ENCODE measurements around the gene ZBTB3. TPM values are rescaled to one million over a fixed set of nuclear protein-coding genes. Genes with fewer than 3 reads are reported as not detected.
A peak's percentile ranks its signal among the peaks of the same experiment; 100 is the strongest.
"Not testable (repeated sequence)": the region's sequence is repeated elsewhere in the genome, so short reads cannot be mapped to it uniquely, and the experiment has no call there.

The ZBTB3 gene
- total and polyA plus RNA-seq, 9 donors = 3.4 to 8.0 (median 4.2) TPM

DNA sequence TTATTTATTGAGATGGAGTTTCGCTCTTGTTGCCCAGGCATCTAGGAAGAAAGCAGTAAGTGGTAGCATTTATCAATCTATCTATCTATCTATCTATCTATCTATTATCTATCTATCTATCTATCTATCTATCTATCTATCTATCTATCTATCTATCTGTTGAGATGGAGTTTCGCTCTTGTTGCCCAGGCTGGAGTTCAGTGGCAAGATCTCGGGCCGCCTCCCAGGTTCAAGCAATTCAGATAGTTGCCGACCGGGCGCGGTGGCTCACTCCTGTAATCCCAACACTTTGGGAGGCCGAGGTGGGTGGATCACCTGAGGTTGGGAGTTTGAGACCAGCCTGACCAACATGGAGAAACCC is 6.9 kb upstream of the ZBTB3 start:
- not testable (repeated sequence) for H3K27ac ChIP-seq (ENCODE audit: low read length); DNase-seq; H3K9me3 ChIP-seq (replicated peaks; ENCODE audit: control insufficient read depth, low read depth, low read length); H3K27me3 ChIP-seq (ENCODE audit: control insufficient read depth, insufficient read depth, low read length)
- Histone ChIP-seq H3K4me1 (ENCODE audit: control insufficient read depth, insufficient read depth, low read length) (peaks cover 15% of the 10 kb centered on the region), H3K36me3 (ENCODE audit: control insufficient read depth, insufficient read depth, low read length) (peaks cover 19% of the 10 kb centered on the region), H3K4me3 (ENCODE audit: low read length) (peak overlapping the region; percentile 93)
- no CpG with 5 or more reads among the region's 9 CpGs for WGBS (ENCODE audit: insufficient coverage)

DNA sequence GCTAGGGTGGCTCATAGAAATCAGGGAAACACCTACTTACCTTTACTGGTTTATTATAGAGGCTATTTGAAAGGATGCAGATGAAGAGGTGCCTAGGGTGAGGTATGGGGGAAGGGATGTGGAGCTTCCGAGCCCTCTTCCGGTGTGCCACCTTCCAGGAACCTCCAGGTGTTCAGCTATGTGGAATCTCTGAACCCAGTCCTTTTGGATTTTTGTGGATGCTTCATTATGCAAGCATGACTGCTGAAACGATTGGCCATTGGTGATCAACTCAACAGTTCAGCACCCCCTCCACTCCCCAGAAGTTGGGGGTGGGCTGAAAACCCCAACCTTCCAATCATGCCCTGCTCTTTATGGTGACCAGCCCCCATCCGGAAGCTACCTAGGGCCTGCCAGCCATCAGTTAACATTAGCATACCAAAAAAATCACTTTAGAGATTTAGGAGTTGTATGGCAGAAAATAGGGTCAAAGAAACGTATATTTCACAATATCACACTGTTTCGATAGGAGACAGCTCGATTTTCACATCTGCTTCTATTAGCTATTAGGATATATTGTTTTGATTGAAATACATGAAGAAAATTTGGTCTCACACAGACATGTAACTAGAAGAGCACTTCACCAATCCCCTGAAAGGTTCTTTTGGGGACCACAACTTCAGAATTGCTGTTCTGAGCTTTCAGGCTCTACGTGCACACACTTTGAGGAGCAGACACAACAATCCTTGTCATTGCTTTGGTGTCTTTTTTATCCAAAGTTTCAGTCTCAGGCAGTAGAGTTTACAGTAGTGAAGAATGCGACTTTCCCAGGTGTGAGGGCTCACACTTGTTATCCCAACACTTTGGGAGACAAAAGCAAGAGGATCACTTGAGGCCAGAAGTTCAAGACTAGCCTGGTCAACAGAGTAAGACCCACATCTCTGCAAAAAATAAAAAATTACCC is 4.2 kb upstream of the ZBTB3 start:
- Histone ChIP-seq H3K27me3 (ENCODE audit: control insufficient read depth, insufficient read depth, low read length) (no peaks in the 10 kb centered on the region), H3K36me3 (ENCODE audit: control insufficient read depth, insufficient read depth, low read length) (peaks cover 7% of the 10 kb centered on the region), H3K27ac (ENCODE audit: low read length) (no peak overlapping the region), H3K9me3 (replicated peaks; ENCODE audit: control insufficient read depth, low read depth, low read length) (no peaks in the 10 kb centered on the region), H3K4me3 (ENCODE audit: low read length) (no peak overlapping the region), H3K4me1 (ENCODE audit: control insufficient read depth, insufficient read depth, low read length) (peaks cover 24% of the 10 kb centered on the region)
- no peak for DNase-seq
- 28% methylated on average over 3 of the region's 9 CpGs for WGBS (ENCODE audit: insufficient coverage)

DNA sequence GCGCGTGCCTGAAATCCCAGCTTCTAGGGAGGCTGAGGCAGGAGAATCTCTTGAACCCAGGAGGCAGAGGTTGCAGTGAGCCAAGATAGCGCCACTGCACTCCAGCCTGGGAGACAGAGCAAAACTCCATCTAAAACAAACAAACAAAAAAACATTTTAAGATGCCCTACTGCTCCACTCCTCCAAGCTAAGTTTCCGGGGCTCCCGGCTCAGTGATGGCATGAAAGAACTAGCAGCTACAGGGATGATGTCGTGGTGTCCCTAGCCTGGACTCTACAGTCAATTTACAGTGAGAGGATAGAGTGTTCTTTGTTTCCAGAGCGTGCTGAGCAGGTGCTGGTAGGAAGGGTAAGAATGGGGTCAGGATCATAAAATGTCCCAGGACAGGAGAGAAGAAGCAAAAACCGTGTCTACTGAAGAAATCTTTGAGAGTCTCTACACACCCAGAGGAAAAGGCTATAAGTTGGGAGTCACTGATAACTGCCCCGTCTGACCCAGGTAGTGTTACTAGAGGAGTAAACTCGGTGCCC is 1.2 kb upstream of the ZBTB3 start:
- H3K9me3 ChIP-seq (replicated peaks; ENCODE audit: control insufficient read depth, low read depth, low read length) = no peaks in the 10 kb centered on the region
- peaks cover 15% of the 10 kb centered on the region for H3K4me1 ChIP-seq (ENCODE audit: control insufficient read depth, insufficient read depth, low read length)
- H3K27me3 ChIP-seq (ENCODE audit: control insufficient read depth, insufficient read depth, low read length) = no peaks in the 10 kb centered on the region
- H3K27ac ChIP-seq (ENCODE audit: low read length) = no peak overlapping the region
- no peak overlapping the region for H3K4me3 ChIP-seq (ENCODE audit: low read length)
- 90% methylated on average over 2 of the region's 10 CpGs for WGBS (ENCODE audit: insufficient coverage)
- no peak for DNase-seq
- H3K36me3 ChIP-seq (ENCODE audit: control insufficient read depth, insufficient read depth, low read length) = peaks cover 18% of the 10 kb centered on the region

DNA sequence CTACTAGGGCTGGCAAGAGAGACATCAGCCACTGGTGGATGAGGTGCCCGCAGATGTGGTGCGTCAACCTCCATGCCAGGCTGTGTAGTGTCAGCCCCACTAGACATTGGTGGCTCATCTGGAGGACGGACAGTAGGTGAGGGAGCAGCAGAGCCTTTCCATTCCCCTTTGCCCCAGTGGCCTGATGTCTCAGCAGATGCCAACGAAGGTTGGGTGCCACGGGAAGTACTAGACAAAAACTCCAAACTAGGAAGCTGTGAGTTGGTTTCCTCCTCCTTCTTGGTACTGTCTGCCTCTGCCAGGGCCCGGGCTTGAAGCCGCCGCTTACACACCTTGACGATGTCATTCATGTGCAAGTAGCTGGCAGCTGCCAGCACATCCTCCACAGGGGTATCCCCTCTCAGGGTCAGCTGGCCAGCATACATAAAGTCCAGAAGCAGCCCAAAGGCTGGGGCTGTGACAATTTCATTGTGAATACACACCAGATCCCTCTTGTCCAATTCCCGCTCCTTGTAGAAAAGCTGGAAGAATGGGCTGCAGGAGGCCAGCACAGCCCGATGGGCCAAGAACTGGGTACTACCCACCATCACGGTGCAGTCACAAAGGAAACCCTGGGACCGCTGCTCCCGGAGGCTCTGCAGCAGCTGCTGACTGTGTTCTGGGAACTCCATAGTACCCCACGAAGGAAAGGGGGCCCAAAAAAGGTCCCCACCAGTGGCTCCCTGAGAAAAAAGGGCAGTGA is 795 bp downstream of the ZBTB3 start:
- peak overlapping the region; percentile 88 for H3K4me3 ChIP-seq (ENCODE audit: low read length)
- no peak for DNase-seq
- WGBS (ENCODE audit: insufficient coverage) = 88% methylated on average over 14 of the region's 15 CpGs
- peaks cover 15% of the 10 kb centered on the region for H3K4me1 ChIP-seq (ENCODE audit: control insufficient read depth, insufficient read depth, low read length)
- peak overlapping the region; percentile 96 for H3K27ac ChIP-seq (ENCODE audit: low read length)
- peaks cover 26% of the 10 kb centered on the region for H3K36me3 ChIP-seq (ENCODE audit: control insufficient read depth, insufficient read depth, low read length)
- H3K9me3 ChIP-seq (replicated peaks; ENCODE audit: control insufficient read depth, low read depth, low read length) = no peaks in the 10 kb centered on the region
- H3K27me3 ChIP-seq (ENCODE audit: control insufficient read depth, insufficient read depth, low read length) = no peaks in the 10 kb centered on the region

DNA sequence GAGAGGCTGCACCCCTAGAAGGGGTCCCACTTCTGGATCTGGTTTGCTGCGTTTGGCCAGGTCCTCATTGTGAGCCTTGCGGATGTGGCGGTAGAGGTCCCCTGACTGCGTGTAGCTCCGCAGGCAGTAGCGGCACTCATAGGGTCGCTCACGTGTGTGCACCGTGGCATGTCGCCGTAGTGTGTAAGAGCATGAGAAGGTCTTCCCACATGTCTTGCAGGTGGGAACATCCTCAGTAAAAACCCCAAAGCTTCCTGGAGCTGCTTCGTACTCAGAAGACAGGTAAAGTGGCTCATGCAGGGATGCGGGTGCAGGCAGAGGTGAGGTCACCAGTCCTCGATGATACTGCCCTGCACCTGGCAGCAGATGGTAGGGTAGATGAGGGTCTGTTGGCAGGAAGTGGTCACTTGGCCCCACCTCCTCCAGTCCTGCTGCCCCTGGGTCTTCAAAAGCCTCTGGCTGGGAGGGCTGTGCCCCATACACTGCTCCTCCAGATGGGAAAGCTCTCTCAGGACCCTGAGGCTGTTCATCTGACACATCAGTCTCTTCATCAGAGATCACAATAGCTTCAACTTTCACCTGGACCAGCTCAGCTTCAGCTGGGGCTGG is 1.7 kb downstream of the ZBTB3 start:
- no peaks in the 10 kb centered on the region for H3K9me3 ChIP-seq (replicated peaks; ENCODE audit: control insufficient read depth, low read depth, low read length)
- DNase-seq = no peak
- H3K36me3 ChIP-seq (ENCODE audit: control insufficient read depth, insufficient read depth, low read length) = peaks cover 26% of the 10 kb centered on the region
- no peak overlapping the region for H3K4me3 ChIP-seq (ENCODE audit: low read length)
- peaks cover 15% of the 10 kb centered on the region for H3K4me1 ChIP-seq (ENCODE audit: control insufficient read depth, insufficient read depth, low read length)
- WGBS (ENCODE audit: insufficient coverage) = 93% methylated on average over 11 of the region's 14 CpGs
- H3K27me3 ChIP-seq (ENCODE audit: control insufficient read depth, insufficient read depth, low read length) = no peaks in the 10 kb centered on the region
- H3K27ac ChIP-seq (ENCODE audit: low read length) = no peak overlapping the region

DNA sequence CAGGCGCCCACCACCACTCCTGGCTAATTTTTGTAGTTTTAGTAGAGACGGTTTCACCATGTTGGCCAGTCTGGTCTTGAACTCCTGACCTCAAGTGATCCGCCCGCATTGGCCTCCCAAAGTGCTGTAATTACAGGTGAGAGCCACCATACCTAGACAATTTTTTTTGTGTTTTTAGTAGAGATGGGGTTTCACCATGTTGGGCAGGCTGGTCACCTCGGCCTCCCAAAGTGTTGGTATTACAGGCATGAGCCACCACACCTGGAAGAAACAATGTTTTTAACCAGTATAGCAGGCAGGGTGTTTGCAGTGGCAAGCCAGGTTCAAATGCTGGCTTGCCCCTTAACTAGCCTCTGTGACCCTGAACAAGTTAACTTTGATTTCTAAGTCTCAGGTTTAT is 4.0 kb downstream of the ZBTB3 start:
- Histone ChIP-seq H3K4me1 (ENCODE audit: control insufficient read depth, insufficient read depth, low read length) (peaks cover 15% of the 10 kb centered on the region), H3K36me3 (ENCODE audit: control insufficient read depth, insufficient read depth, low read length) (peaks cover 30% of the 10 kb centered on the region)
- not testable (repeated sequence) for H3K27me3 ChIP-seq (ENCODE audit: control insufficient read depth, insufficient read depth, low read length); DNase-seq; H3K9me3 ChIP-seq (replicated peaks; ENCODE audit: control insufficient read depth, low read depth, low read length); H3K4me3 ChIP-seq (ENCODE audit: low read length); H3K27ac ChIP-seq (ENCODE audit: low read length)
- no CpG with 5 or more reads among the region's 5 CpGs for WGBS (ENCODE audit: insufficient coverage)

DNA sequence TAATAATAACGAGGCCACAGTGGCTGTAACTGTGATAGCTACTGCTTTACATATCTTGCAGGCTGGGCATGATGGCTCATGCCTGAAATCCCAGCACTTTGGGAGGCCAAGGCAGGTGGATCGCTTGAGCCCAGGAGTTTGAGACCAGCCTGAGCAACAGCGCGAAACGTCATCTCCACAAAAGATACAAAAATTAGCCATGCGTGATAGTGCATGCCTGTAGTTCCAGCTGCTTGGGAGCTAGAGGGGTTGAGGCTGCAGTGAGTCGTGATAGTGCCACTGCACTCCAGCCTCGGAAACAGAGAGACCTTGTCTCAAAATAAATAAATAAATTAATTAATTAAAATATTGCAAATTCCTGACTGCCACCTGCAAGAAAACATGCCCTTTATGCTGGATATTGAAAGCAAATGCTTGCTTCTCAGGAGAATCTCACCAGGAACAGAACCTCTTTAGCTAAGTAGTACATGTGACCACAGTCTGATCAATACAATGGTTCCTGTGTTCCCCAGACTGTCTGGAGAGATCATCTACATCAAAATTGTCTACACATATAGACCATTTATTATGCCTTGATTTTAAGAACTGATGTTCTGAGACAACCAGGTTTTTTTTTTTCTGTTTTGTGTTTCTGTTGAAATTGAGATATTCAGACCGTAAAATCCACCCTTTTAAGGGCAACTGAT is 6.3 kb downstream of the ZBTB3 start:
- H3K9me3 ChIP-seq (replicated peaks; ENCODE audit: control insufficient read depth, low read depth, low read length) = no peaks in the 10 kb centered on the region
- H3K4me3 ChIP-seq (ENCODE audit: low read length) = no peak overlapping the region
- no peak for DNase-seq
- H3K27me3 ChIP-seq (ENCODE audit: control insufficient read depth, insufficient read depth, low read length) = no peaks in the 10 kb centered on the region
- H3K27ac ChIP-seq (ENCODE audit: low read length) = no peak overlapping the region
- peaks cover 22% of the 10 kb centered on the region for H3K36me3 ChIP-seq (ENCODE audit: control insufficient read depth, insufficient read depth, low read length)
- peaks cover 2% of the 10 kb centered on the region for H3K4me1 ChIP-seq (ENCODE audit: control insufficient read depth, insufficient read depth, low read length)
- 93% methylated on average over 1 of the region's 9 CpGs for WGBS (ENCODE audit: insufficient coverage)

DNA sequence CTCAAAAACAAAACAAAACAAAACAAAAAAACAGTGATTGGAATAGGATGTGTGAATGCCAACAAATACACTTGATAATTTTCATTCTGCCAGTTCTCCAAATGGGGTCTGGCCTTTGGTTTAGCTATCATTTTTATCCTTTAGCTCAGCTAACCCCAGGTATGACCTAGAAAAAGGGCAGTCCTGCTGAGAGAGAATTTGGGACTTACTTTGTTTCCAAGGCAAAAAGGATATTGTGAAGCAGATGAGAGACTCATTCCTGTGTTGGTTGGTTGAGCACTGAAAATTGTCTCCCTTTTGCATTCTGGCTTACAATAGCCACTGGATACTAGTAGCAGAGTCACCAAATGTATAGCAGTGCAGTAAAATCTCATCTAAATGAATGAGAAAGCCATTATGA is 16.8 kb downstream of the ZBTB3 start:
- no peak overlapping the region for H3K27ac ChIP-seq (ENCODE audit: low read length)
- no peaks in the 10 kb centered on the region for H3K4me1 ChIP-seq (ENCODE audit: control insufficient read depth, insufficient read depth, low read length)
- H3K9me3 ChIP-seq (replicated peaks; ENCODE audit: control insufficient read depth, low read depth, low read length) = no peaks in the 10 kb centered on the region
- no peak overlapping the region for H3K4me3 ChIP-seq (ENCODE audit: low read length)
- H3K27me3 ChIP-seq (ENCODE audit: control insufficient read depth, insufficient read depth, low read length) = no peaks in the 10 kb centered on the region
- H3K36me3 ChIP-seq (ENCODE audit: control insufficient read depth, insufficient read depth, low read length) = peaks cover 50% of the 10 kb centered on the region
- DNase-seq = no peak

DNA sequence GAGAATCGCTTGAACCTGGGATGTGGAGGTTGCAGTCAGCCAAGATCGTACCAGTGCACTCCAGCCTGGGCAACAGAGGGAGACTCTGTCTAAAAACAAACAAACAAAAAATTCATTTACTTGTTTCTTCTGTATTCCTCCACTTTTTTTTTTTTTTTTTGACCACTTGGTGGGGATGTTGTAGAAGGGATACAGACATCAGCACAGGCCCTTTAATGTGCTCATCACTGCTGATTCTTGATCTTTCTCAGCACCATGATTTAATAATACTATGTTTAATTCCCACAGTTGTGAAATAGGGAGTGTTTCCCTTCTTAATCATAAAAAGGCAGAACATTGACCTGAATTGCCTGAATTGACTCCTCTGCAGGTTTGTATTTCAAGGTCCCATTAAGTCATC is 21.1 kb downstream of the ZBTB3 start:
- H3K27ac ChIP-seq (ENCODE audit: low read length) = no peak overlapping the region
- H3K4me3 ChIP-seq (ENCODE audit: low read length) = no peak overlapping the region
- no CpG with 5 or more reads among the region's 2 CpGs for WGBS (ENCODE audit: insufficient coverage)
- peaks cover 38% of the 10 kb centered on the region for H3K36me3 ChIP-seq (ENCODE audit: control insufficient read depth, insufficient read depth, low read length)
- H3K27me3 ChIP-seq (ENCODE audit: control insufficient read depth, insufficient read depth, low read length) = no peaks in the 10 kb centered on the region
- peaks cover 19% of the 10 kb centered on the region for H3K4me1 ChIP-seq (ENCODE audit: control insufficient read depth, insufficient read depth, low read length)
- peak; percentile 28 for DNase-seq
- no peaks in the 10 kb centered on the region for H3K9me3 ChIP-seq (replicated peaks; ENCODE audit: control insufficient read depth, low read depth, low read length)

Data from muscle of leg (tissue), 11 donors.